ENCODE data around the gene RAD9A.

DNA sequence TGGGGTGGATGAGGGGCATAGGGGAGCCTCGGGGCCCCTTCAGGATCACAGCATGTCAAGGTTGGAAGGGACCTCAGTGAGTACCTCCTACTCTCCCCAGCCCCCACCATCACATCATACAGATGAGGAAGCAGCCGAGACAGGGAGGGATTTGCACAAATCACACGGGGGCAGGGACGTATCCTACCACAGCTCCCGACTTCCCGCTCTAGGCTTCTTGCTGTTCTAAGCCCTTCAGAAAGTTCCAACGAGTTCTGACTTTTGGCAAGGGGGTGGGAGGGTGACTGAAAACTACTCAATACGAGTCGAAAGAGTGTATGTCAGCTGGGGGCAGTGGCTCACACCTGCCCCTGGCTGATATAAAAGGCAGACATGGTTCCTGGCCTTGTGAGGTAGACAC lies 4.7 kb upstream of the RAD9A start:
- no peak for TF ChIP-seq ETS2 (tag; IDR thresholded peaks at IDR 0.05; ENCODE audit: borderline replicate concordance, poor library complexity, severe bottlenecking)
- TF ChIP-seq, protein P1, sequence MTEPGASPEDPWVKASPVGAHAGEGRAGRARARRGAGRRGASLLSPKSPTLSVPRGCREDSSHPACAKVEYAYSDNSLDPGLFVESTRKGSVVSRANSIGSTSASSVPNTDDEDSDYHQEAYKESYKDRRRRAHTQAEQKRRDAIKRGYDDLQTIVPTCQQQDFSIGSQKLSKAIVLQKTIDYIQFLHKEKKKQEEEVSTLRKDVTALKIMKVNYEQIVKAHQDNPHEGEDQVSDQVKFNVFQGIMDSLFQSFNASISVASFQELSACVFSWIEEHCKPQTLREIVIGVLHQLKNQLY (CRISPR knock-in tag; conservative IDR thresholded peaks at IDR 0.05) = no peak
- TF ChIP-seq TCF7L2 (IDR thresholded peaks at IDR 0.05; ENCODE audit: low read depth, low read length) = no peak
- TF ChIP-seq PTBP1 (IDR thresholded peaks at IDR 0.05; ENCODE audit: low read depth, low read length) = no peak
